Retinal pigment epithelial cell (primary cell): ENCODE measurements around the gene SAP30L.

Experiments used
- DNase-seq: peaks from one replicate; pipeline ENCODE4 v3.0.0-alpha.2; 2010; ENCODE audit warnings: low read depth
- H3K4me3 ChIP-seq: 2 replicates; pipeline ENCODE4 v1.5.1; 2011; ENCODE audit warnings: mild to moderate bottlenecking, low read length, control low read depth, moderate library complexity
- CTCF ChIP-seq: conservative IDR thresholded peaks from 2 replicates; pipeline ENCODE4 v1.5.1; 2011; ENCODE audit warnings: low read depth, low read length, control low read depth, inconsistent platforms

SAP30L gene

GRCh38 chr5:154506049-154506715, 60.4 kb downstream of the SAP30L start:
- no peak for DNase-seq
- TF ChIP-seq CTCF: no peak
- H3K4me3 ChIP-seq: no peak overlapping the region

GRCh38 chr5:154506716-154507080, 60.9 kb downstream of the SAP30L start:
- no peak overlapping the region for H3K4me3 ChIP-seq
- TF ChIP-seq CTCF: no peak
- no peak for DNase-seq

GRCh38 chr5:154508114-154508513, 62.3 kb downstream of the SAP30L start:
- H3K4me3 ChIP-seq: no peak overlapping the region
- DNase-seq: no peak
- no peak for TF ChIP-seq CTCF

GRCh38 chr5:154509784-154510555, 64.2 kb downstream of the SAP30L start:
- no peak for DNase-seq
- no peak for TF ChIP-seq CTCF
- H3K4me3 ChIP-seq: no peak overlapping the region
